ENCODE data around the gene PHF23.

Gene PHF23

GRCh38 chr17:7215136-7215638, 24.1 kb downstream of the PHF23 start:
- H3K4me3 ChIP-seq (ENCODE audit: low read depth in 1 of 2, low read length in 2 of 2), result peak overlapping the region in 1 of 2 experiments; percentile 56; a peak in 2 of 4 replicates
- no peak for ATAC-seq (ENCODE audit: insufficient read depth, low read depth)
- no peaks in the 10 kb centered on the region for H3K9me3 ChIP-seq (ENCODE audit: insufficient read depth, low read length, severe bottlenecking)
- peak overlapping the region; percentile 33 for H3K9ac ChIP-seq (ENCODE audit: low read depth, low read length)
- DNase-seq, result no peak
- H3K79me2 ChIP-seq (ENCODE audit: insufficient read depth, low read length), result peaks cover 28% of the 10 kb centered on the region
- no peaks in the 10 kb centered on the region for H3K27me3 ChIP-seq (ENCODE audit: insufficient read depth, low read length, poor library complexity)
- peak overlapping the region; percentile 68 for H3K27ac ChIP-seq (ENCODE audit: low read length)
- H4K20me1 ChIP-seq (ENCODE audit: insufficient read depth, low read length), result no peaks in the 10 kb centered on the region
- peak overlapping the region; percentile 71 for H3K4me2 ChIP-seq (ENCODE audit: insufficient read depth, low read length)
- no peak for TF ChIP-seq EZH2 (IDR thresholded peaks at IDR 0.05; ENCODE audit: borderline replicate concordance, low read depth, low read length, severe bottlenecking)
- H3K36me3 ChIP-seq (ENCODE audit: insufficient read depth, low read length), result no peaks in the 10 kb centered on the region
- peaks cover 62% of the 10 kb centered on the region for H3K4me1 ChIP-seq (ENCODE audit: insufficient read depth, low read length)
- H2AFZ ChIP-seq (ENCODE audit: low read depth, low read length), result no peak overlapping the region

- peak; percentile 76 for TF ChIP-seq CTCF (IDR thresholded peaks at IDR 0.05; ENCODE audit: borderline replicate concordance, extremely low read depth, low read length, poor library complexity, severe bottlenecking)
- TF ChIP-seq EZH2 (IDR thresholded peaks at IDR 0.05; ENCODE audit: borderline replicate concordance, low read depth, low read length, severe bottlenecking), result no peak
- Histone ChIP-seq H3K4me2 (ENCODE audit: insufficient read depth, low read length) (peak overlapping the region; percentile 71), H3K4me1 (ENCODE audit: insufficient read depth, low read length) (peaks cover 60% of the 10 kb centered on the region), H3K9me3 (ENCODE audit: insufficient read depth, low read length, severe bottlenecking) (no peaks in the 10 kb centered on the region), H3K9ac (ENCODE audit: low read depth, low read length) (peak overlapping the region; percentile 45), H4K20me1 (ENCODE audit: insufficient read depth, low read length) (no peaks in the 10 kb centered on the region), H3K36me3 (ENCODE audit: insufficient read depth, low read length) (no peaks in the 10 kb centered on the region), H2AFZ (ENCODE audit: low read depth, low read length) (peak overlapping the region; percentile 57), H3K27me3 (ENCODE audit: insufficient read depth, low read length, poor library complexity) (no peaks in the 10 kb centered on the region), H3K4me3 (ENCODE audit: low read depth in 1 of 2, low read length in 2 of 2) (peak overlapping the region in 1 of 2 experiments; percentile 56; a peak in 3 of 4 replicates), H3K79me2 (ENCODE audit: insufficient read depth, low read length) (peaks cover 21% of the 10 kb centered on the region), H3K27ac (ENCODE audit: low read length) (peak overlapping the region; percentile 72)
- ATAC-seq (ENCODE audit: insufficient read depth, low read depth) (peak; percentile 81), DNase-seq (peak; percentile 100)
Observed at GRCh38 chr17:7214300-7215135, 24.7 kb downstream of the PHF23 start.

- ATAC-seq (ENCODE audit: insufficient read depth, low read depth) (peak; percentile 6), DNase-seq (peak; percentile 86)
- peak overlapping the region; percentile 57 for H2AFZ ChIP-seq (ENCODE audit: low read depth, low read length)
- no peaks in the 10 kb centered on the region for H3K36me3 ChIP-seq (ENCODE audit: insufficient read depth, low read length)
- H3K4me1 ChIP-seq (ENCODE audit: insufficient read depth, low read length), result peaks cover 54% of the 10 kb centered on the region
- H3K79me2 ChIP-seq (ENCODE audit: insufficient read depth, low read length), result peaks cover 21% of the 10 kb centered on the region
- H3K4me3 ChIP-seq (ENCODE audit: low read depth in 1 of 2, low read length in 2 of 2), result peak overlapping the region in 1 of 2 experiments; percentile 56; a peak in 3 of 4 replicates
- H3K9ac ChIP-seq (ENCODE audit: low read depth, low read length), result peak overlapping the region; percentile 45
- peak overlapping the region; percentile 71 for H3K4me2 ChIP-seq (ENCODE audit: insufficient read depth, low read length)
- no peaks in the 10 kb centered on the region for H3K9me3 ChIP-seq (ENCODE audit: insufficient read depth, low read length, severe bottlenecking)
- TF ChIP-seq EZH2 (IDR thresholded peaks at IDR 0.05; ENCODE audit: borderline replicate concordance, low read depth, low read length, severe bottlenecking) (no peak), CTCF (IDR thresholded peaks at IDR 0.05; ENCODE audit: borderline replicate concordance, extremely low read depth, low read length, poor library complexity, severe bottlenecking) (peak; percentile 90)
- H3K27me3 ChIP-seq (ENCODE audit: insufficient read depth, low read length, poor library complexity), result no peaks in the 10 kb centered on the region
- no peaks in the 10 kb centered on the region for H4K20me1 ChIP-seq (ENCODE audit: insufficient read depth, low read length)
- peak overlapping the region; percentile 72 for H3K27ac ChIP-seq (ENCODE audit: low read length)
Observed at GRCh38 chr17:7213895-7214299, 25.4 kb downstream of the PHF23 start.

All from DND-41 (cell line).